HG03064 (cell line): ENCODE data around the gene SLITRK2.

ENCODE experiments used
- ATAC-seq: cut with Tn5 transposase; IDR thresholded peaks from one replicate; pipeline ENCODE4 v1.9.1; 2021; ENCODE audit warnings: low read depth; ENCODE audit not compliant: unreplicated experiment

SLITRK2 gene

DNA sequence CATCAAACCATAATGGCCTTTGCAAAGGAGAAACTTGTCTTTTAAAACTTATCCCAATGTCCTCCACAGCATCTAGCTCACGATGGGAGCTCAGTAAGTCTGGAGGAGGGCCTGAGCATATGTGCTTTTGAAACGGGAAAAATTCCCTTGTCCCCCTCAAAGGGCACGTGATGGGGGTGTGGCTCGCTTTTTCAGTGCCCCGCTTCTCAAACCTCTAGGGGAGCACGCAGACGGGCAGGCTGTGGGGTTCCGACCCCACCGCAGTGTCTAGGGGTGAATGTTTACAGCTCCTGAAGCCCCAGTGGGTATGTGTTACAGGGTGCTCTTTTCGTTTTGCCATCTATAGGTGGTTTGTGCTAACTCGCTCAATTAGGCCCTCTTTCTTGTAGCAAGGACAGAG is 31.2 kb downstream of the SLITRK2 start:
- ATAC-seq, result no peak

DNA sequence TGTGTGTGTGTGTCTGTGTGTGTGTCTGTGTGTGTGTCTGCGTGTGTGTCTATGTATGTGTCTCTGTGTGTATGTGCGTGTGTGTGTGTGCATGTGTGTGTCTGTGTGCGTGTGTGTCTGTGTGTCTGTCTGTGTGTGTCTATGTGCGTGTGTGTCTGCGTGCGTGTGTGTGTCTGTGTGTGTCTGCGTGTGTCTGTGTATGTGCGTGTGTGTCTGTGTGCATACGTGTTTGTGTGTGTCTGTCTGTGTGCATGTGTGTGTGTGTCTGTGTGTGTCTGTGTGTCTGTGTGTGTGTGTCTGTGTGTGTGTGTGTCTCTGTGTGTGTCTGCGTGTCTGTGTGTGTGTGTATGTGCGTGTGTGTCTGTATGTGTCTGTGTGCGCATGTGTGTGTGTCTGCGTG is 35.6 kb downstream of the SLITRK2 start:
- ATAC-seq, result no peak

DNA sequence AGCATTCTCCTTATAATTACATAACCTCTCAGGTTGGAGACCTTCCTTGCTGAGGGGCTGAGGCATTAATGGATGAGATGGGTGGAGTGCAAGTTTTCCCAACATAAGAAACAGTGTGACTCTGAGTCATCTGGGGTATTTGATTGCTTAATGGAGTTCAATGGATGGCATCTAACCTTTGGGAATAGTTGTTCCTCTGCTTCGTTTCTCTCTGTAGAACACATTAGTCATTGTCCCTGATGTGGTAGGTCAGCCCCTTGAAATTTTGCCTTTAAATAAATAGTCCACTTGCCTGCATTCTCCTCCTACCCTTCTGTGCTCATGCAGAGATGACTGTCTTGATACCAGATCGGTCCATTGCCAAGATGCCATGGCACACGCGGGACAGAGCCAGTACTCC is 38.6 kb downstream of the SLITRK2 start:
- no peak for ATAC-seq

DNA sequence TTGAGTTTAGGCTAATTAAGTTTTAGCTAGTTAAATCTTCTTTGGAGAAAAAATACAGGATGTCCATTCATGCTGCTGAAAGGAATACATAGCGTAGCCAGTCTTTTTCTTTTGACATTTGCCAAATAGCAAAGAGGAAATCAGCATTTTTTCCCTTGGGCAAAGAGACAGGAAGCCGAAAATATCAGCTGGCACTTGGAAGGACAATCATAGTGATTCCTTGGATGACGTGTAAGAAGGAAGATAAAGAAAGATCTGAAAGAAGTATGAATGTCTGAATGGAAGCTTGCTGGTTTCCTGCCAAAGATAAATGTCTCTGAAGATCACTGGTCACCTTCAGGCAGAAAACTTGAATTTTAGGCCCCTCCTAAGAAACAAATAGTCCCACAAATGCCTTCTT is 44.2 kb downstream of the SLITRK2 start:
- no peak for ATAC-seq

DNA sequence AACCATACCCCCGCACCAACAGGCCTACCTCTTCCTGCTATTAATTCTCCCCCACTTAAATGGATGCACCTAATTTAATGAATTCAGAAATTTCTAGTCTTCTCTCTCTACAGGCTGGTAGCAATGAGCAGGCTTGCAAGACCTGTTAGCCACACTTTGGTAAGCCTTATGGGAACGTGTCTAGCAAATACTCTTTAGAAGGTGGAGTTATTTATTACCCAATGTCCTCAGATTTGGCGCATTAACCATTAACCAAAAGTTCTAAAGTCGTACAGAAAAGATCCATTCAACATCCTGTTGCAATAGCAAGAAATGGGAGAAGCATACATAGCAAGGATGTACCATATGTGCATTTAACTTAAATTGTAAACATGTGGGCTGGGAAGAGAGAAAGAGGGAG is 47.5 kb downstream of the SLITRK2 start:
- no peak for ATAC-seq
